Tongue (tissue), 3 donors: ENCODE data around the gene APOD. TPM values are rescaled to one million over a fixed set of nuclear protein-coding genes. Genes with fewer than 3 reads are reported as not detected.

Experiments
- DNase-seq: peaks from one replicate; pipeline ENCODE4 v3.0.0-alpha.2; 2015
- small RNA-seq: library from RNA; depleted of rRNA; stranded (forward); fragments of <200 nt; gene quantifications from one replicate; pipeline ENCODE3, GENCODE V24; 2014; ENCODE audit warnings: low replicate concordance
- total RNA-seq: library from RNA; depleted of rRNA; stranded (reverse); fragments of >200 nt; gene quantifications from one replicate; pipeline ENCODE4 v1.2.3, GENCODE V29; 2014

The APOD gene
- total RNA-seq, 1 donor from 2014 or later, result 34.5 TPM

DNA sequence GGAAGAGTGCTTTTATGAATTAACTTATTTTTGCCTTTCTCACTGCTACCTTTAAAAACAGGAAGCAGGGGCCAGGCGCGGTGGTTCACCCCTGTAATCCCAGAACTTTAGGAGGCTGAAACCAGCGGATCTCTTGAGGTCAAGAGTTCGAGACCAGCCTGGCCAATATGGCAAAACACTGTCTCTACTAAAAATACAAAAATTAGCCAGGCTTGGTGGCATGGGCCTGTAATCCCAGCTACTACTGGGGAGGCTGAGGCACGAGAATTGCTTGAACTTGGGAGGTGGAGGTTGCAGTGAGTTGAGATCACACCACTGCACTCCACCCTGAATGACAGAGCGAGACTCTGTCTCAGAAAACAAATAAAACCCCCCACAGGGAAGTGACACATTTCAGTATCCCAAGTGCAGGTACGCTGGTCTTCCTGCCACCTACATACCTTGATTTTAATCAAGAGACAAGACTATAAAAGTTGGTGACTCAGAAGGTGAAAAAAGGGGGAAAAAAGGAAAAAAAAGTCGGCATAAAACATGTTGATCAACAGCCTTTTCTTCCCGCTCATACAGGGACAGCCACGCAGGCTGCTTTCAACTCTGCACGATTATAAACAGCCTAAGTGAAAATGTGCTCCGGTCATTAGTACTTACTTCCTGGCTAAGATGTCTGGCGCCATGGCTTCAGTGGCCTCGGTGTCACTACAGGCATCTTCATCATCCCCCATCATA lies 59.4 kb downstream of the APOD start:
- no peak for DNase-seq

DNA sequence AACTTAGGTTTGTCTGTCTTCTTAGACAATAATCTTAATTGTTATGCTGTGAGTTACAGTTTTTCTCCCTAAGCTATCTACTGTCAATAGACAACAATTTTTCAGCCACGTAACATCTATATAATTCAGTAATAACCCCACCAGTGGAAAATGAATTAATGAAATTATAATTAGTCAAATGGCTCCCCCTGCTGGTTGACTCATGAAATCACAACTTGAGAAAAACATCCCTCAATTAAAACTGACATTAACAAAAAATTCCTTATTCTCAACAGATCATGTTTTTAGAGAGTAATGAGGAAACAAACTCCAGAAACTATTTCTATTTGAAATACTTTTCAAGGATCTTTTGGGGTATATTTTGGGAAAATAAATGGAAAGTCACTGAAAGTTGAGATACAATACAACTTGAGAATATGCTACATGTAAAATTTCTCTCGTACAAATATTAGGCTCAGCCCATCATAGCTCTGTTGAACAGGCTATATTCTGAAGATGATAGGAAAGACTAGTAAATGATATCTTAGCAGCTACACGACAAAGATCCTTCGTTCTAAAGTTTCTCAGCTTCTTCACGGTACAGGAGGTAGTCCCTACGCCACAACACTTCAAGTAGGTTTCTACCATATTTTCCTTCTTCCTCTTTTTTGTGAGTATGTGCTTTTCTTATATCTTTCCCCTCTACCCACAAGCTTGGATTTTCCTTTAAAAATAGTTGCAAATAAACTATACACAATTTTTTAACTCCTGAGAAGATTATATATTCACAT lies 61.3 kb downstream of the APOD start:
- peak; percentile 74 for DNase-seq

Small RNAs within 50 kb of the gene (small RNA-seq; reads per million reads assigned to genes)
- gene RN7SL73P, result not detected
- not detected for gene RNU6ATAC24P

Other genes with a start within 250 kb of the APOD start
- gene ACAP2, start 140.9 kb downstream of the APOD start, total RNA-seq, result 78.6 TPM
- 92.1 TPM for gene PPP1R2, start 40.6 kb downstream of the APOD start, total RNA-seq
- 11.5 TPM for gene MUC20, start 137.0 kb upstream of the APOD start, total RNA-seq
- 7.8 TPM for gene MUC4, start 228.0 kb upstream of the APOD start, total RNA-seq